Measurements from ENCODE around the gene PRPF6.

DNA sequence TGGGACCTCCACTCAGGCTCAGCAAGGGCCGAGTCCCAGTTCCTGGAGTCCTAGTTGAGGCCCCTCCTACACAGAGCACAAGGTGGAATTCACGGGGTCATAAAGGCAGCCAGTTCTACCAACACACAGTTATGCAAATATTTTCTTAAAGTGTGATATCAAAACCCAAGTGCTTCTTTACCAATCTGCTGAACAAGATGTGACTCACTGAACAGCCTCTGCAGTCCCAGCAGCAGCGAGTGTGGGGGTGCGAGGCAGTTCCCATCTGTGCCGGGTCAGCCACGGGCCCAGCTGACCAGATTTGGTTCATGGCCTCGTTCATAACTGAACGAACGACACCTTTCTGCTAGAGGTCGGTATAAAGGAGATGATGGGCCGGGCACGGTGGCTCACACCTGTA lies 77.6 kb downstream of the PRPF6 start:
- TF ChIP-seq, protein P1, sequence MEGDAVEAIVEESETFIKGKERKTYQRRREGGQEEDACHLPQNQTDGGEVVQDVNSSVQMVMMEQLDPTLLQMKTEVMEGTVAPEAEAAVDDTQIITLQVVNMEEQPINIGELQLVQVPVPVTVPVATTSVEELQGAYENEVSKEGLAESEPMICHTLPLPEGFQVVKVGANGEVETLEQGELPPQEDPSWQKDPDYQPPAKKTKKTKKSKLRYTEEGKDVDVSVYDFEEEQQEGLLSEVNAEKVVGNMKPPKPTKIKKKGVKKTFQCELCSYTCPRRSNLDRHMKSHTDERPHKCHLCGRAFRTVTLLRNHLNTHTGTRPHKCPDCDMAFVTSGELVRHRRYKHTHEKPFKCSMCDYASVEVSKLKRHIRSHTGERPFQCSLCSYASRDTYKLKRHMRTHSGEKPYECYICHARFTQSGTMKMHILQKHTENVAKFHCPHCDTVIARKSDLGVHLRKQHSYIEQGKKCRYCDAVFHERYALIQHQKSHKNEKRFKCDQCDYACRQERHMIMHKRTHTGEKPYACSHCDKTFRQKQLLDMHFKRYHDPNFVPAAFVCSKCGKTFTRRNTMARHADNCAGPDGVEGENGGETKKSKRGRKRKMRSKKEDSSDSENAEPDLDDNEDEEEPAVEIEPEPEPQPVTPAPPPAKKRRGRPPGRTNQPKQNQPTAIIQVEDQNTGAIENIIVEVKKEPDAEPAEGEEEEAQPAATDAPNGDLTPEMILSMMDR (IDR thresholded peaks at IDR 0.05) = no peak
- TF ChIP-seq POLR2A (IDR thresholded peaks at IDR 0.05) = no peak

Measured in suprapubic skin (tissue), 3 donors.